ENCODE data around the gene PTAFR.

PTAFR gene

GRCh38 chr1:28122183-28122582 lies 54.3 kb downstream of the PTAFR start:
- DNase-seq = no peak

GRCh38 chr1:28119556-28119955 lies 56.9 kb downstream of the PTAFR start:
- no peak for DNase-seq

- no peak for DNase-seq
Observed at GRCh38 chr1:28118640-28119307, 57.7 kb downstream of the PTAFR start.

- peak in 1 of 56 donors; percentile 5 for DNase-seq
Observed at GRCh38 chr1:28115267-28115666, 61.2 kb downstream of the PTAFR start.

GRCh38 chr1:28114844-28115243 lies 61.6 kb downstream of the PTAFR start:
- DNase-seq = no peak

GRCh38 chr1:28113242-28113572 lies 63.3 kb downstream of the PTAFR start:
- DNase-seq = no peak

- peak in 5 of 56 donors; percentile 4 to 53 (median 12) for DNase-seq
Observed at GRCh38 chr1:28112388-28113241, 63.9 kb downstream of the PTAFR start.

GRCh38 chr1:28111157-28111556 lies 65.3 kb downstream of the PTAFR start:
- no peak for DNase-seq

- no peak for DNase-seq
Observed at GRCh38 chr1:28110555-28110954, 65.9 kb downstream of the PTAFR start.

GRCh38 chr1:28109639-28110038 lies 66.9 kb downstream of the PTAFR start:
- no peak for DNase-seq

- peak in 1 of 56 donors; percentile 12 for DNase-seq
Observed at GRCh38 chr1:28108001-28108400, 68.5 kb downstream of the PTAFR start.

GRCh38 chr1:28104866-28105467 lies 71.5 kb downstream of the PTAFR start:
- DNase-seq = peak in 52 of 56 donors; percentile 17 to 83 (median 62)

- no peak for DNase-seq
Observed at GRCh38 chr1:28102189-28102588, 74.3 kb downstream of the PTAFR start.

GRCh38 chr1:28099050-28099769 lies 77.3 kb downstream of the PTAFR start:
- no peak for DNase-seq
